KBM-7 (cell line): ENCODE results near the gene TSPAN9.

Experiments used
- DNase-seq: peaks from one replicate; pipeline ENCODE4 v3.0.0-alpha.2; 2015
- in situ Hi-C: fragments of 300-500 bp; cut with MboI; formaldehyde crosslinking; loops from 2 replicates; pipeline ENCODE4 v1.14.3; 2020; ENCODE audit warnings: low sequenced_read_pairs, low pct_unique_long_range_greater_than_20kb, mixed read lengths

Gene TSPAN9

GRCh38 chr12:3076730-3077571 is at the start of gene TSPAN9:
Gene TSPAN9, plus strand, starts transcription at chr12:3077379. Its CDS starts 123,815 bp downstream, at chr12:3201194.
- DNase-seq: peak; percentile 50
- in situ Hi-C loops: no loop called here

- in situ Hi-C loops: no loop called here
- no peak for DNase-seq
Measured at GRCh38 chr12:3028108-3028507, 49.1 kb upstream of the TSPAN9 start.

GRCh38 chr12:3030821-3031429 is 46.3 kb upstream of the TSPAN9 start:
- no peak for DNase-seq
- in situ Hi-C loops: no loop called here

GRCh38 chr12:3032161-3032560 is 45.0 kb upstream of the TSPAN9 start:
- in situ Hi-C loops: no loop called here

GRCh38 chr12:3032770-3033538 is 44.2 kb upstream of the TSPAN9 start:
- in situ Hi-C loops: no loop called here
- no peak for DNase-seq

More at GRCh38 chr12:3032161-3032560, 45.0 kb upstream of the TSPAN9 start:
- DNase-seq: no peak

- in situ Hi-C loops: no loop called here
Measured at GRCh38 chr12:3033539-3033867, 43.7 kb upstream of the TSPAN9 start.

GRCh38 chr12:3034067-3034750 is 43.0 kb upstream of the TSPAN9 start:
- peak; percentile 69 for DNase-seq
- in situ Hi-C loops: no loop called here

More at GRCh38 chr12:3033539-3033867, 43.7 kb upstream of the TSPAN9 start:
- DNase-seq: no peak

GRCh38 chr12:3035171-3035570 is 42.0 kb upstream of the TSPAN9 start:
- in situ Hi-C loops: no loop called here
- no peak for DNase-seq

GRCh38 chr12:3035815-3036702 is 41.1 kb upstream of the TSPAN9 start:
- no peak for DNase-seq
- in situ Hi-C loops: no loop called here

GRCh38 chr12:3036901-3037600 is 40.1 kb upstream of the TSPAN9 start:
- in situ Hi-C loops: no loop called here
- no peak for DNase-seq

- in situ Hi-C loops: no loop called here
- no peak for DNase-seq
Measured at GRCh38 chr12:3038166-3038565, 39.0 kb upstream of the TSPAN9 start.

GRCh38 chr12:3038926-3039510 is 38.2 kb upstream of the TSPAN9 start:
- no peak for DNase-seq
- in situ Hi-C loops: no loop called here

GRCh38 chr12:3040026-3040656 is 37.0 kb upstream of the TSPAN9 start:
- in situ Hi-C loops: no loop called here
- DNase-seq: no peak

- no peak for DNase-seq
- in situ Hi-C loops: no loop called here
Measured at GRCh38 chr12:3040663-3041544, 36.3 kb upstream of the TSPAN9 start.

GRCh38 chr12:3041558-3042164 is 35.5 kb upstream of the TSPAN9 start:
- peak; percentile 83 for DNase-seq
- in situ Hi-C loops: no loop called here

GRCh38 chr12:3042394-3042793 is 34.8 kb upstream of the TSPAN9 start:
- in situ Hi-C loops: no loop called here
- DNase-seq: no peak
